ENCODE results near the gene SUN5. TPM values are rescaled to one million over a fixed set of nuclear protein-coding genes. Genes with fewer than 3 reads are reported as not detected.

SUN5 gene
- total RNA-seq, 1 donor from 2014 or later = not detected

GRCh38 chr20:33026072-33026778, 22.0 kb upstream of the SUN5 start:
- H3K4me3 Mint-ChIP-seq (ENCODE audit: low read depth) = no peak overlapping the region
- no peak for TF ChIP-seq CTCF (IDR thresholded peaks at IDR 0.05; ENCODE audit: unreplicated experiment)
- no peak for DNase-seq (ENCODE audit: low spot score, unreplicated experiment)
- H3K4me1 Mint-ChIP-seq (ENCODE audit: low read depth) = no peaks in the 10 kb centered on the region
- H3K27ac Mint-ChIP-seq = no peak overlapping the region
- no peaks in the 10 kb centered on the region for H3K27me3 Mint-ChIP-seq
- H3K36me3 Mint-ChIP-seq (ENCODE audit: insufficient read depth) = no peaks in the 10 kb centered on the region
- no peaks in the 10 kb centered on the region for H3K9me3 Mint-ChIP-seq (ENCODE audit: low read depth)

DNA sequence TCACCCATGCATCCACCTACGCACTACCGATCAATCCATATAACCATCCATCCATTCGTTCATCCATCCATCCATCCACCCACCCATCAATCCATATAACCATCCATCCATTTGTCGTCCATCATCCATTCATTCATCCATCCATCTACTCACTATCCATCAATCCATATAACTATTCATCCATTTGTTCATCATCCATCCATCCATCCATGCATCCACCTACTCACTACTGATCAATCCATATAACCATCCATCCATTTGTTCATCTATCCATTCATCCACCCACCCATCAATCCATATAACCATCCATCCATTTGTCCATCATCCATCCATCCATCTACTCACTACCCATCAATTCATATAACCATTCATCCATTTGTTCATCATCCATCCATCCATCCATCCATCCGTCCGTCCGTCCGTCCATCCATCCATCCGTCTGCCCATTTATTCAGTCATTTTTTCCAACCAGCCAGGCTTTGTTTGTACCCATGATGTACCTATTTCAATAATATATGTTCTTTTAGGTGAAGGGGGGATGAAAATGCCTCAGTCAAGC, 21.2 kb upstream of the SUN5 start:
- H3K4me3 Mint-ChIP-seq (ENCODE audit: low read depth) = no peak overlapping the region
- no peaks in the 10 kb centered on the region for H3K36me3 Mint-ChIP-seq (ENCODE audit: insufficient read depth)
- no peak overlapping the region for H3K27ac Mint-ChIP-seq
- DNase-seq (ENCODE audit: low spot score, unreplicated experiment) = no peak
- H3K4me1 Mint-ChIP-seq (ENCODE audit: low read depth) = no peaks in the 10 kb centered on the region
- TF ChIP-seq CTCF (IDR thresholded peaks at IDR 0.05; ENCODE audit: unreplicated experiment) = no peak
- no peaks in the 10 kb centered on the region for H3K27me3 Mint-ChIP-seq
- no peaks in the 10 kb centered on the region for H3K9me3 Mint-ChIP-seq (ENCODE audit: low read depth)

DNA sequence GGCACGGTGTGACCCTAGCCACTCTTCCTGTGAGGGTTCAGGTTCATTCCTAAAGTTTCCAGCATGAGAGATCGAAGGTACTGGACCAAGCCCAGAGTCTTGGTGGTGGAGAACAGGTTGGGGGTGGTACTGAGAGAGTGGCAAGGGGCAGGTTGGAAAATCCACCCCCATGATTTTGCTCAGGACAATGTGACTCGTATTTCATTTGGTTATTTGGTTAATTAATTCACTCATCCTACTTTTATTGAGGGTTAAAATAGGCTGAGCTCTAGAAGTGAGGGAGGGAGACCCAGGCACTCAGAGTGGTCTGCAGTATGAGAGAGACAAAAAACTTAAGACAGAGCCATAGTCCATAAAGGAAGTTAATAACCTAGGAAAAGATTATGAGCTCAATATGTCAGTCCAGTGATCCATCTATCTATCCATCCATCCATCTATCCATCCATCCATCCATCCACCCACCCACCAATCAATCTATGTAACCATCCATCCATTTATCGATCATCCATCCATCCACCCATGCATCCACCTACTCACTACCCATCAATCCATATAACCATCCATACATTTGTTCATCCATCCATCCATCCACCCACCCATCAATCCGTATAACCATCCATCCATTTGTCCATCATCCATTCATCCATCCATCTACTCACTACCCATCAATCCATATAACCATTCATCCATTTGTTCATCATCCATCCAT, 20.5 kb upstream of the SUN5 start:
- Mint-ChIP-seq H3K27ac (no peak overlapping the region), H3K36me3 (ENCODE audit: insufficient read depth) (no peaks in the 10 kb centered on the region), H3K27me3 (no peaks in the 10 kb centered on the region), H3K4me1 (ENCODE audit: low read depth) (no peaks in the 10 kb centered on the region), H3K9me3 (ENCODE audit: low read depth) (no peaks in the 10 kb centered on the region), H3K4me3 (ENCODE audit: low read depth) (no peak overlapping the region)
- DNase-seq (ENCODE audit: low spot score, unreplicated experiment) = no peak
- no peak for TF ChIP-seq CTCF (IDR thresholded peaks at IDR 0.05; ENCODE audit: unreplicated experiment)

GRCh38 chr20:33024243-33024560, 20.0 kb upstream of the SUN5 start:
- Mint-ChIP-seq H3K36me3 (ENCODE audit: insufficient read depth) (no peaks in the 10 kb centered on the region), H3K27ac (no peak overlapping the region), H3K4me1 (ENCODE audit: low read depth) (no peaks in the 10 kb centered on the region), H3K27me3 (peaks cover under 1% of the 10 kb centered on the region), H3K4me3 (ENCODE audit: low read depth) (no peak overlapping the region), H3K9me3 (ENCODE audit: low read depth) (no peaks in the 10 kb centered on the region)
- no peak for TF ChIP-seq CTCF (IDR thresholded peaks at IDR 0.05; ENCODE audit: unreplicated experiment)
- no peak for DNase-seq (ENCODE audit: low spot score, unreplicated experiment)

DNA sequence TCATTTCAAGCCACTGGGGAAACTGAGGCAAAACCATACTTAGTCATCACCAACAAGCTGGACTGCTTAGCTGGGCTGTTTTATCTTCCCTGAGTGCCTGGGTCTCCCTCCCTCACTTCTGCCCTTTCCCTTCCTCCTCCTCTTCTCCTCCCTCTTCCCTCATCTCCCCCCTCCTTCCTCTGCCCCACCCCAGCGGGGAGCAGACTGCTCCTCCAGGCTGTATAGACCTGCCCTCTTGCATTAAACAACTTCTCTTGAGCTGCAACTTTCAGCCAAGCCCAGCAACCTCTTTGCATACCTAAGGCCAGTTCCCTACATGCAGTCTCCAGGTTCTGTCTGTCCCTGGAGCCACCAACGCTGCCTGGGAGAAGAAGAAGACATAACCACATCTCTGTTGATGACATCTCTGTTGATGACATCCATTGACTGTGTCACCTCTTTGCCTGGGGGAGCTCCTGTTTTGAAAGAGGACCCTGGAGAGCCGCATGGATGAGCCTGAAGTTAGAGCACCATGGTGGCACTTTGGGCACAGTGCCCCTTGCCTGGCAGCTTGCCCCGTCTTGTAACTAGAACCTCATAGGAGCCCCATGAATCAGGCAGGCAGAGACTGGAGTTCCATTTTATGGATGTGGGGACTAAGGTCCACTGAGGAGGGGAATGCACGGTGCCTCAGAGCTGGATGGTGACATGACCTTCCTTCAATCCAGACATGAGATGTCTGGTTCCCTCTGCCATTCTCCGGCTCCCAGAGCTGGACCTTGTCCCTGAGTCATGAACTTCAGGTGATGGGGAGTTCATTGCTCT, 19.4 kb upstream of the SUN5 start:
- H3K9me3 Mint-ChIP-seq (ENCODE audit: low read depth) = no peaks in the 10 kb centered on the region
- TF ChIP-seq CTCF (IDR thresholded peaks at IDR 0.05; ENCODE audit: unreplicated experiment) = no peak
- H3K4me1 Mint-ChIP-seq (ENCODE audit: low read depth) = no peaks in the 10 kb centered on the region
- H3K36me3 Mint-ChIP-seq (ENCODE audit: insufficient read depth) = no peaks in the 10 kb centered on the region
- H3K4me3 Mint-ChIP-seq (ENCODE audit: low read depth) = no peak overlapping the region
- H3K27me3 Mint-ChIP-seq = peaks cover 4% of the 10 kb centered on the region
- no peak overlapping the region for H3K27ac Mint-ChIP-seq
- no peak for DNase-seq (ENCODE audit: low spot score, unreplicated experiment)
